H9 (cell line): Measurements from ENCODE around the gene HORMAD1. TPM values are rescaled to one million over a fixed set of nuclear protein-coding genes. Genes with fewer than 3 reads are reported as not detected.

Experiments used
- DNase-seq: peaks from one replicate; pipeline ENCODE4 v3.0.0-alpha.2; 2017
- H2AFZ ChIP-seq: one replicate; pipeline ENCODE4 v1.6.1; 2013; ENCODE audit warnings: mild to moderate bottlenecking, low read length, control low read depth, moderate library complexity
- H2AK5ac ChIP-seq: 2 replicates; pipeline ENCODE4 v1.6.1; 2013; ENCODE audit warnings: low read length, control low read depth, mixed read lengths; ENCODE audit not compliant: insufficient read length
- H2BK120ac ChIP-seq: one replicate; pipeline ENCODE4 v1.6.1; 2013; ENCODE audit warnings: low read depth, mild to moderate bottlenecking, low read length, control low read depth, inconsistent platforms; ENCODE audit not compliant: poor library complexity, severe bottlenecking
- H2BK12ac ChIP-seq: 2 replicates; pipeline ENCODE4 v1.6.1; 2013; ENCODE audit warnings: low read length, control low read depth, mixed read lengths, low read depth; ENCODE audit not compliant: insufficient read length
- H2BK15ac ChIP-seq: 2 replicates; pipeline ENCODE4 v1.6.1; 2013; ENCODE audit warnings: low read depth, low read length, control low read depth
- H2BK20ac ChIP-seq: one replicate; pipeline ENCODE4 v1.6.1; 2013; ENCODE audit warnings: low read depth, mild to moderate bottlenecking, low read length, control low read depth, inconsistent platforms; ENCODE audit not compliant: poor library complexity, severe bottlenecking
- H2BK5ac ChIP-seq: 2 replicates; pipeline ENCODE4 v1.6.1; 2013; ENCODE audit warnings: low read length, control low read depth, mixed read lengths; ENCODE audit not compliant: insufficient read length
- H3K14ac ChIP-seq: 2 replicates; pipeline ENCODE4 v1.6.1; 2013; ENCODE audit warnings: low read length, control low read depth; ENCODE audit not compliant: insufficient read depth
- H3K18ac ChIP-seq: 2 replicates; pipeline ENCODE4 v1.6.1; 2013; ENCODE audit warnings: low read depth, mild to moderate bottlenecking, mixed read lengths, low read length, control low read depth; ENCODE audit not compliant: insufficient read length
- H3K23ac ChIP-seq: 2 replicates; pipeline ENCODE4 v1.6.1; 2013; ENCODE audit warnings: low read length, control low read depth, mixed read lengths, low read depth; ENCODE audit not compliant: insufficient read length
- H3K23me2 ChIP-seq: 2 replicates; pipeline ENCODE4 v1.6.1; 2013; ENCODE audit warnings: low read depth, mild to moderate bottlenecking, mixed read lengths, low read length, control low read depth; ENCODE audit not compliant: insufficient read length, poor library complexity, severe bottlenecking
- H3K27ac ChIP-seq: 2 replicates; pipeline ENCODE4 v1.5.1; 2013; ENCODE audit warnings: low read length, control low read depth, mixed read lengths, low read depth; ENCODE audit not compliant: insufficient read length
- H3K27me3 ChIP-seq: 2 replicates; pipeline ENCODE4 v1.6.1; 2013; ENCODE audit warnings: low read length, control low read depth, inconsistent platforms; ENCODE audit not compliant: insufficient read depth
- H3K4ac ChIP-seq: 2 replicates; pipeline ENCODE4 v1.6.1; 2013; ENCODE audit warnings: low read depth, mild to moderate bottlenecking, control low read depth, inconsistent platforms, low read length, moderate library complexity
- H3K4me1 ChIP-seq: 2 replicates; pipeline ENCODE4 v1.6.1; 2013; ENCODE audit warnings: low read length, control low read depth, inconsistent platforms; ENCODE audit not compliant: insufficient read depth
- H3K4me2 ChIP-seq: 2 replicates; pipeline ENCODE4 v1.6.1; 2013; ENCODE audit warnings: low read length, control low read depth, mixed read lengths; ENCODE audit not compliant: insufficient read length, insufficient read depth
- H3K56ac ChIP-seq: 2 replicates; pipeline ENCODE4 v1.6.1; 2013; ENCODE audit warnings: low read depth, mild to moderate bottlenecking, mixed read lengths, low read length, control low read depth; ENCODE audit not compliant: insufficient read length
- H3K79me1 ChIP-seq: 2 replicates; pipeline ENCODE4 v1.6.1; 2013; ENCODE audit warnings: low read depth, mild to moderate bottlenecking, moderate library complexity, low read length, control low read depth, inconsistent platforms; ENCODE audit not compliant: insufficient read depth, poor library complexity, severe bottlenecking
- H3K79me2 ChIP-seq: 2 replicates; pipeline ENCODE4 v1.6.1; 2013; ENCODE audit warnings: low read length, control low read depth, inconsistent platforms; ENCODE audit not compliant: insufficient read depth
- H3K9ac ChIP-seq: 2 replicates; pipeline ENCODE4 v1.6.1; 2013; ENCODE audit warnings: low read length, control low read depth, mixed read lengths; ENCODE audit not compliant: insufficient read length; ENCODE audit errors: extremely low read depth
- H3K9me3 ChIP-seq: one replicate; pipeline ENCODE4 v1.6.1; 2013; ENCODE audit warnings: low read depth, low read length, inconsistent platforms; ENCODE audit not compliant: control insufficient read depth
- H3T11ph ChIP-seq: one replicate; pipeline ENCODE4 v1.6.1; 2013; ENCODE audit warnings: mild to moderate bottlenecking, low read length, control low read depth, inconsistent platforms
- H4K20me1 ChIP-seq: one replicate; pipeline ENCODE4 v1.6.1; 2013; ENCODE audit not compliant: control insufficient read depth, insufficient read length, insufficient read depth
- H4K5ac ChIP-seq: 2 replicates; pipeline ENCODE4 v1.6.1; 2013; ENCODE audit warnings: low read depth, mild to moderate bottlenecking, mixed read lengths, low read length, control low read depth; ENCODE audit not compliant: insufficient read length
- H4K8ac ChIP-seq: replicated peaks from 2 replicates; pipeline ENCODE4 v1.6.1; 2013; ENCODE audit warnings: low read length, control low read depth, mixed read lengths, low read depth; ENCODE audit not compliant: insufficient read length
- H4K91ac ChIP-seq: 2 replicates; pipeline ENCODE4 v1.6.1; 2013; ENCODE audit warnings: low read depth, mild to moderate bottlenecking, moderate library complexity, mixed read lengths, low read length, control low read depth; ENCODE audit not compliant: insufficient read length
- H3K27ac Mint-ChIP-seq, 3 experiments: 2 replicates in 2 of 3; 3 replicates in 1 of 3; pipeline ENCODE4 v1.8.0; 2020 to 2021; ENCODE audit warnings: mixed read lengths in 3 of 3, mild to moderate bottlenecking in 1 of 3, moderate library complexity in 1 of 3
- H3K27me3 Mint-ChIP-seq: 2 replicates; pipeline ENCODE4 v1.8.0; 2021; ENCODE audit warnings: low read depth, mild to moderate bottlenecking, moderate library complexity, mixed read lengths
- H3K36me3 Mint-ChIP-seq, 3 experiments: 2 replicates in 2 of 3; 3 replicates in 1 of 3; pipeline ENCODE4 v1.8.0; 2020 to 2021; ENCODE audit warnings: low read depth in 3 of 3, mixed read lengths in 3 of 3; ENCODE audit not compliant: insufficient read depth in 1 of 3
- H3K4me1 Mint-ChIP-seq, 2 experiments: 2 replicates each; pipeline ENCODE4 v1.8.0; 2020; ENCODE audit warnings: mixed read lengths in 2 of 2
- H3K4me3 Mint-ChIP-seq, 2 experiments: 2 replicates in 1 of 2; 3 replicates in 1 of 2; pipeline ENCODE4 v1.8.0; 2020 to 2021; ENCODE audit warnings: mild to moderate bottlenecking in 2 of 2, mixed read lengths in 2 of 2, moderate library complexity in 1 of 2
- H3K9me3 Mint-ChIP-seq, 2 experiments: 2 replicates in 1 of 2; 3 replicates in 1 of 2; pipeline ENCODE4 v1.8.0; 2020; ENCODE audit warnings: mild to moderate bottlenecking in 2 of 2, mixed read lengths in 2 of 2, moderate library complexity in 1 of 2
- WGBS: extraction: QIAGEN DNeasy Blood & Tissue Kit; methylation state at CpG from one replicate; pipeline ENCODE4 v1.1.7; 2013; ENCODE audit warnings: missing lambda C conversion rate, low lambda C conversion rate, mixed read lengths; ENCODE audit not compliant: insufficient read length; ENCODE audit errors: extremely low coverage; 5-methylcytosine and 5-hydroxymethylcytosine counted together
- total RNA-seq: library from RNA; stranded (reverse); gene quantifications from 2 replicates; pipeline ENCODE4 v1.2.1, GENCODE V29; 2021
- TF ChIP-seq, protein P1 (sequence below): fragments of 200-600 bp; sonication (generic); conservative IDR thresholded peaks from 3 replicates; pipeline ENCODE4 v1.8.0; 2021; ENCODE audit warnings: antibody characterized with exemption, mild to moderate bottlenecking

Gene HORMAD1
- total RNA-seq, 1 experiment from 2014 or later = not detected

DNA sequence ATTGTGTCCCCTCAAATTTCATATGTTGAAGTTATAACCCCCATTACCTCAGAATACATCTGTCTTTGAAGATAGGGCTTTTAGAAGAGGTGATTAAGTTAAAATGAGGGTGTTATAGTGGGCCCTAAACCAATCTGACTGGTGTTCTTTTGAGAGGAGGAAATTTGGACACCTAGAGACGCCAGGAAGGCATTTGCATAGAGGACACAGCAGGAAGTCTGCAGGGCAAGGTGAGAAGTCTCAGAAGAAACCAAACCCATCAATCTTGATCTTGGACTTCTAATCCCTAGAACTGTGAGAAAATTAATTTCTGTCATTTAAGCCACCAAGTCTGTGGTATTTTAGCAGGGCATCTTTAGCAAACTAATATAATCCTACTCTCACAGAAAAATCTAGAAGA lies 36.8 kb downstream of the HORMAD1 start:
- no peaks in the 10 kb centered on the region for H3K27me3 Mint-ChIP-seq
- peaks cover 6 to 7% of the 10 kb centered on the region in 2 experiments for H3K4me1 Mint-ChIP-seq
- H3K36me3 Mint-ChIP-seq = peaks cover 7 to 32% (median 31%) of the 10 kb centered on the region in 3 experiments; a peak in 6 of 7 replicates
- Histone ChIP-seq H2BK15ac (no peak overlapping the region), H3K4me1 (no peaks in the 10 kb centered on the region), H3T11ph (no peak overlapping the region), H3K14ac (no peak overlapping the region), H3K27ac (no peak overlapping the region), H4K91ac (no peak overlapping the region), H3K27me3 (no peaks in the 10 kb centered on the region), H3K79me1 (no peaks in the 10 kb centered on the region), H3K56ac (no peak overlapping the region), H2BK12ac (no peak overlapping the region), H4K5ac (no peak overlapping the region), H3K23me2 (no peaks in the 10 kb centered on the region), H3K4ac (no peak overlapping the region), H3K9ac (no peak overlapping the region), H2BK5ac (no peak overlapping the region), H3K9me3 (no peaks in the 10 kb centered on the region), H3K18ac (no peak overlapping the region), H2BK120ac (no peak overlapping the region), H3K79me2 (no peaks in the 10 kb centered on the region; the same call in 1 of the 2 replicates), H2BK20ac (no peak overlapping the region), H2AFZ (no peak overlapping the region), H4K8ac (no peak overlapping the region), H3K4me2 (no peak overlapping the region), H2AK5ac (no peak overlapping the region), H4K20me1 (no peaks in the 10 kb centered on the region), H3K23ac (no peak overlapping the region)
- no peak overlapping the region for H3K4me3 Mint-ChIP-seq
- DNase-seq = no peak
- no peak overlapping the region for H3K27ac Mint-ChIP-seq
- no peaks in the 10 kb centered on the region for H3K9me3 Mint-ChIP-seq
- WGBS = no CpG with 5 or more reads among the region's 1 CpG
- TF ChIP-seq, protein P1, sequence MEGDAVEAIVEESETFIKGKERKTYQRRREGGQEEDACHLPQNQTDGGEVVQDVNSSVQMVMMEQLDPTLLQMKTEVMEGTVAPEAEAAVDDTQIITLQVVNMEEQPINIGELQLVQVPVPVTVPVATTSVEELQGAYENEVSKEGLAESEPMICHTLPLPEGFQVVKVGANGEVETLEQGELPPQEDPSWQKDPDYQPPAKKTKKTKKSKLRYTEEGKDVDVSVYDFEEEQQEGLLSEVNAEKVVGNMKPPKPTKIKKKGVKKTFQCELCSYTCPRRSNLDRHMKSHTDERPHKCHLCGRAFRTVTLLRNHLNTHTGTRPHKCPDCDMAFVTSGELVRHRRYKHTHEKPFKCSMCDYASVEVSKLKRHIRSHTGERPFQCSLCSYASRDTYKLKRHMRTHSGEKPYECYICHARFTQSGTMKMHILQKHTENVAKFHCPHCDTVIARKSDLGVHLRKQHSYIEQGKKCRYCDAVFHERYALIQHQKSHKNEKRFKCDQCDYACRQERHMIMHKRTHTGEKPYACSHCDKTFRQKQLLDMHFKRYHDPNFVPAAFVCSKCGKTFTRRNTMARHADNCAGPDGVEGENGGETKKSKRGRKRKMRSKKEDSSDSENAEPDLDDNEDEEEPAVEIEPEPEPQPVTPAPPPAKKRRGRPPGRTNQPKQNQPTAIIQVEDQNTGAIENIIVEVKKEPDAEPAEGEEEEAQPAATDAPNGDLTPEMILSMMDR = no peak
